Cardiac muscle cell (in vitro differentiated cells and primary cell): Measurements from ENCODE around the gene DHRS2. TPM values are rescaled to one million over a fixed set of nuclear protein-coding genes. Genes with fewer than 3 reads are reported as not detected.

Experiments used
- DNase-seq, 2 donors: peaks; one replicate each; pipeline versions ENCODE4 v3.0.0 to v3.0.0-alpha.2; 2010 to 2017; ENCODE audit warnings: low read depth in 1 of 2, low spot score in 1 of 2
- H3K27ac ChIP-seq: fragments of 200-600 bp; sonication (generic); 2 replicates; pipeline ENCODE4 v1.5.1; 2016
- H3K27me3 ChIP-seq: fragments of 200-600 bp; sonication (generic); 2 replicates; pipeline ENCODE4 v1.6.0; 2016; ENCODE audit warnings: control low read depth
- H3K36me3 ChIP-seq: fragments of 200-600 bp; sonication (generic); 2 replicates; pipeline ENCODE4 v1.5.1; 2016; ENCODE audit warnings: control low read depth
- H3K4me1 ChIP-seq: fragments of 200-600 bp; sonication (generic); 2 replicates; pipeline ENCODE4 v1.8.1; 2017; ENCODE audit warnings: low read depth, mild to moderate bottlenecking, mixed run types
- H3K4me3 ChIP-seq: fragments of 200-600 bp; sonication (generic); 2 replicates; pipeline ENCODE4 v1.5.1; 2016; ENCODE audit warnings: mild to moderate bottlenecking
- H3K9me3 ChIP-seq: fragments of 200-600 bp; sonication (generic); 2 replicates; pipeline ENCODE4 v1.5.1; 2017; ENCODE audit warnings: low read depth, mild to moderate bottlenecking, control low read depth
- CTCF ChIP-seq: IDR thresholded peaks from 2 replicates; pipeline ENCODE4 v1.5.1; 2012; ENCODE audit warnings: low read depth, mild to moderate bottlenecking, low read length
- polyA plus RNA-seq: library from polyadenylated mRNA; unstranded; fragments of >200 nt; fragmentation: Nextera tagmentation; extraction: Ambion mirVana; gene quantifications from 2 replicates; pipeline ENCODE4 v1.2.1, GENCODE V29; 2016
- total RNA-seq: library from RNA; depleted of rRNA; stranded (reverse); fragments of >200 nt; gene quantifications from 2 replicates; pipeline ENCODE4 v1.2.3, GENCODE V29; 2016

Gene DHRS2
- total and polyA plus RNA-seq, 2 experiments from 2014 or later: 0.97 TPM; not detected in 1

GRCh38 chr14:23641915-23642588, 5.9 kb downstream of the DHRS2 start:
- TF ChIP-seq CTCF: no peak
- Histone ChIP-seq H3K27me3 (no peaks in the 10 kb centered on the region), H3K4me3 (no peak overlapping the region), H3K9me3 (no peaks in the 10 kb centered on the region), H3K36me3 (no peaks in the 10 kb centered on the region), H3K4me1 (no peaks in the 10 kb centered on the region), H3K27ac (no peak overlapping the region)
- DNase-seq: no peak

GRCh38 chr14:23643533-23644194, 7.5 kb downstream of the DHRS2 start:
- H3K27ac ChIP-seq: no peak overlapping the region
- H3K27me3 ChIP-seq: no peaks in the 10 kb centered on the region
- H3K4me3 ChIP-seq: no peak overlapping the region
- H3K4me1 ChIP-seq: no peaks in the 10 kb centered on the region
- H3K9me3 ChIP-seq: no peaks in the 10 kb centered on the region
- no peak for DNase-seq
- no peak for TF ChIP-seq CTCF
- no peaks in the 10 kb centered on the region for H3K36me3 ChIP-seq

GRCh38 chr14:23644195-23644918, 8.2 kb downstream of the DHRS2 start:
- TF ChIP-seq CTCF: no peak

GRCh38 chr14:23644919-23645336, 8.8 kb downstream of the DHRS2 start:
- Histone ChIP-seq H3K4me1 (no peaks in the 10 kb centered on the region), H3K36me3 (no peaks in the 10 kb centered on the region), H3K9me3 (no peaks in the 10 kb centered on the region), H3K27me3 (no peaks in the 10 kb centered on the region), H3K4me3 (no peak overlapping the region), H3K27ac (no peak overlapping the region)
- no peak for DNase-seq
- TF ChIP-seq CTCF: no peak

More at GRCh38 chr14:23644195-23644918, 8.2 kb downstream of the DHRS2 start:
- no peak overlapping the region for H3K4me3 ChIP-seq
- no peaks in the 10 kb centered on the region for H3K9me3 ChIP-seq
- no peaks in the 10 kb centered on the region for H3K4me1 ChIP-seq
- no peaks in the 10 kb centered on the region for H3K36me3 ChIP-seq
- DNase-seq: no peak
- H3K27me3 ChIP-seq: no peaks in the 10 kb centered on the region
- no peak overlapping the region for H3K27ac ChIP-seq

GRCh38 chr14:23645504-23645811, 9.3 kb downstream of the DHRS2 start:
- DNase-seq: no peak
- H3K27ac ChIP-seq: no peak overlapping the region
- no peak for TF ChIP-seq CTCF
- H3K4me1 ChIP-seq: no peaks in the 10 kb centered on the region
- H3K27me3 ChIP-seq: no peaks in the 10 kb centered on the region
- H3K9me3 ChIP-seq: no peaks in the 10 kb centered on the region
- H3K4me3 ChIP-seq: no peak overlapping the region
- H3K36me3 ChIP-seq: no peaks in the 10 kb centered on the region
